HepG2 (cell line): ENCODE data around the gene SMARCE1. TPM values are rescaled to one million over a fixed set of nuclear protein-coding genes. Genes with fewer than 3 reads are reported as not detected.
A peak's percentile ranks its signal among the peaks of the same experiment; 100 is the strongest.

ENCODE experiments used
- ATAC-seq: fragments of 200-7000 bp; cut with Tn5 transposase; 3 replicates; pipeline ENCODE4 v1.9.1; 2020; ENCODE audit warnings: mild to moderate bottlenecking, moderate library complexity
- BruUV-seq: library from RNA; stranded (reverse); fragments of 400-500 nt; replicated peaks from 2 replicates; lab custom pipeline; 2021; lab: Mats Ljungman, UMichigan
- CTCF ChIA-PET: fragments of 300-600 bp; formaldehyde crosslinking; extraction: SDS; loops from one replicate; lab custom pipeline; 2021; ENCODE audit warnings: low total read pairs, inconsistent platforms, low intra/inter-chr PET ratio; lab: Yijun Ruan, JAX
- POLR2A ChIA-PET: fragments of 350-600 bp; sonication (Branson Sonifier 250); formaldehyde crosslinking; loops from one replicate; lab custom pipeline; 2020; ENCODE audit warnings: antibody characterized with exemption, inconsistent platforms; lab: Yijun Ruan, JAX
- DNase-seq: peaks from one replicate; pipeline ENCODE4 v3.0.0-alpha.2; 2015; ENCODE audit warnings: low spot score
- FAIRE-seq: peaks from 3 replicates; lab custom pipeline; 2011; peaks lifted over from hg19 to GRCh38; lab: Jason Lieb, UNC
- H2AFZ ChIP-seq: one replicate; pipeline ENCODE4 v1.6.1; 2011; ENCODE audit warnings: low read length, inconsistent platforms
- H3K27ac ChIP-seq: fragments of 300-600 bp; 3 replicates; pipeline ENCODE4 v1.8.0; 2011; ENCODE audit warnings: mixed run types, mild to moderate bottlenecking, mixed read lengths, low read length, inconsistent platforms; ENCODE audit not compliant: insufficient read depth; ENCODE audit errors: extremely low read length
- H3K27me3 ChIP-seq, 2 experiments: fragments of 200-600 bp in 1 of 2; 2 replicates in 1 of 2; 3 replicates in 1 of 2; pipeline versions ENCODE4 v1.6.0 to v1.8.0; 2011; ENCODE audit warnings: low read length in 2 of 2, mild to moderate bottlenecking in 2 of 2, moderate library complexity in 2 of 2, inconsistent platforms in 1 of 2; ENCODE audit not compliant: insufficient read depth in 2 of 2, control insufficient read depth in 1 of 2
- H3K36me3 ChIP-seq, 2 experiments: fragments of 200-600 bp in 1 of 2; replicated peaks in 1 of 2; 2 replicates in 1 of 2; 3 replicates in 1 of 2; pipeline versions ENCODE4 v1.5.1 to v1.8.0; 2011; ENCODE audit warnings: low read length in 2 of 2, inconsistent platforms in 1 of 2; ENCODE audit not compliant: insufficient read depth in 2 of 2, control insufficient read depth in 1 of 2
- H3K4me1 ChIP-seq: 2 replicates; pipeline ENCODE4 v1.5.1; 2012; ENCODE audit warnings: low read length, inconsistent platforms; ENCODE audit not compliant: insufficient read depth
- H3K4me2 ChIP-seq: 2 replicates; pipeline ENCODE4 v1.6.0; 2011; ENCODE audit warnings: low read depth, low read length, inconsistent platforms
- H3K4me3 ChIP-seq, 3 experiments: fragments of 200-600 bp in 1 of 3; sonication (generic), shearing (Covaris generic) in 1 of 3; replicated peaks in 1 of 3; 2 replicates each; pipeline ENCODE4 v1.5.1; 2011 to 2016; ENCODE audit warnings: low read length in 3 of 3, inconsistent platforms in 2 of 3, low read depth in 2 of 3, mild to moderate bottlenecking in 2 of 3, control low read depth in 1 of 3, mixed read lengths in 1 of 3; ENCODE audit not compliant: insufficient read depth in 1 of 3
- H3K79me2 ChIP-seq: one replicate; pipeline ENCODE4 v1.6.1; 2011; ENCODE audit warnings: low read length, inconsistent platforms; ENCODE audit not compliant: insufficient read depth
- H3K9ac ChIP-seq: 2 replicates; pipeline ENCODE4 v1.6.0; 2011; ENCODE audit warnings: mild to moderate bottlenecking, low read depth, low read length, inconsistent platforms; ENCODE audit not compliant: insufficient read depth
- H3K9me3 ChIP-seq: 2 replicates; pipeline ENCODE4 v1.5.1; 2012; ENCODE audit warnings: mild to moderate bottlenecking, low read length
- H4K20me1 ChIP-seq: 2 replicates; pipeline ENCODE4 v1.6.0; 2011; ENCODE audit warnings: inconsistent platforms, mild to moderate bottlenecking, low read length, moderate library complexity; ENCODE audit not compliant: insufficient read depth
- AHDC1 ChIP-seq: sonication (generic); formaldehyde crosslinking; IDR thresholded peaks from 2 replicates; pipeline ENCODE4 v1.5.1; 2020; ENCODE audit warnings: mild to moderate bottlenecking, missing genetic modification reagents, borderline replicate concordance
- BHLHE40 ChIP-seq: IDR thresholded peaks from 2 replicates; pipeline ENCODE4 v1.6.1; 2011; ENCODE audit warnings: low read length, improper control_type of control experiment
- ISL2 ChIP-seq: sonication (generic); formaldehyde crosslinking; IDR thresholded peaks from 2 replicates; pipeline ENCODE4 v1.5.0; 2020; ENCODE audit warnings: missing genetic modification reagents
- NFE2L2 ChIP-seq: fragments of 150-350 bp; IDR thresholded peaks from 2 replicates; pipeline ENCODE4 v1.6.1; 2014; ENCODE audit warnings: low read length
- ZKSCAN5 ChIP-seq: sonication (generic); formaldehyde crosslinking; IDR thresholded peaks from 2 replicates; pipeline ENCODE4 v1.5.1; 2020; ENCODE audit warnings: mild to moderate bottlenecking, missing genetic modification reagents
- ZNF260 ChIP-seq: sonication (generic); formaldehyde crosslinking; IDR thresholded peaks from 2 replicates; pipeline ENCODE4 v1.4.0; 2020; ENCODE audit warnings: missing genetic modification reagents, low read depth, mild to moderate bottlenecking, borderline replicate concordance
- ZNF3 ChIP-seq: IDR thresholded peaks from 2 replicates; pipeline ENCODE4 v1.7.0; 2017; ENCODE audit warnings: inconsistent platforms
- ZNF772 ChIP-seq: sonication (generic); formaldehyde crosslinking; IDR thresholded peaks from 2 replicates; pipeline ENCODE4 v1.5.0; 2020; ENCODE audit warnings: mild to moderate bottlenecking, missing genetic modification reagents
- WGBS: methylation state at CpG from one replicate; pipeline ENCODE4 v1.1.6; 2017; ENCODE audit warnings: low lambda C conversion rate; 5-methylcytosine and 5-hydroxymethylcytosine counted together
- in situ Hi-C: cut with HindIII; loops from 2 replicates; pipeline ENCODE4 v1.10.0; 2017; ENCODE audit warnings: low pct_unique_long_range_greater_than_20kb; ENCODE audit not compliant: extremely low pct_ligation_motif_present
- intact Hi-C: fragments of 100-400 bp; cut with micrococcal nuclease; formaldehyde crosslinking; loops from one replicate; pipeline ENCODE4 v1.10.0; 2022; ENCODE audit not compliant: unreplicated experiment
- polyA plus RNA-seq, 8 experiments: library from polyadenylated mRNA; depleted of rRNA in 3 of 8; stranded (reverse) in 7 of 8; unstranded in 1 of 8; fragments of >200 nt; fragmentation: Illumina TruSeq in 4 of 8; extraction: Trizol in 4 of 8; gene quantifications; 2 replicates each; pipeline versions ENCODE4 v1.2.1 to v1.2.3, GENCODE V29; 2011 to 2016; ENCODE audit warnings: low read depth in 4 of 8, missing spikeins in 1 of 8, mixed read lengths in 1 of 8; ENCODE audit not compliant: insufficient read depth in 1 of 8
- total RNA-seq, 5 experiments: library from RNA; depleted of rRNA; stranded (reverse); fragments of >200 nt; fragmentation: Illumina TruSeq; extraction: Trizol; gene quantifications; 2 replicates each; pipeline ENCODE4 v1.2.3, GENCODE V29; 2016; ENCODE audit warnings: low read depth in 1 of 5
- TF ChIP-seq, protein P1 (sequence below): IDR thresholded peaks from 2 replicates; pipeline ENCODE4 v1.6.1; 2016; ENCODE audit warnings: missing compliant biosample characterization, missing genetic modification reagents, borderline replicate concordance
- TF ChIP-seq, protein P2 (sequence below): sonication (generic); formaldehyde crosslinking; IDR thresholded peaks from 2 replicates; pipeline ENCODE4 v1.5.0; 2020; ENCODE audit warnings: missing genetic modification reagents

SMARCE1 gene
- total and polyA plus RNA-seq, 2 of the 13 experiments (the other 11 are each of a cell fraction or from before 2014, with no cell fraction given): 43.5 to 127 TPM

- intact Hi-C loops (no loop called here), in situ Hi-C loops (no loop called here)
- ATAC-seq (no peak), DNase-seq (no peak), FAIRE-seq (no peak)
- Histone ChIP-seq H3K9ac (no peak overlapping the region), H3K9me3 (no peaks in the 10 kb centered on the region), H3K4me2 (no peak overlapping the region), H3K27ac (no peak overlapping the region), H4K20me1 (no peaks in the 10 kb centered on the region), H3K36me3 (no peaks in the 10 kb centered on the region), H3K4me1 (peaks cover 8% of the 10 kb centered on the region), H3K79me2 (no peaks in the 10 kb centered on the region), H3K27me3 (peaks cover 0 to 16% of the 10 kb centered on the region in 2 experiments; a peak in 3 of 5 replicates), H3K4me3 (no peak overlapping the region), H2AFZ (no peak overlapping the region)
- no peak for TF ChIP-seq AHDC1
- 0 out of 2 replicates have a peak, but pooled peaks have one; percentile 41 for TF ChIP-seq ZNF3 (CRISPR knock-in tag)
- POLR2A ChIA-PET: no interaction called here
- 39% methylated on average over 3 of the region's 3 CpGs for WGBS
- no TSS peak for BruUV-seq
- CTCF ChIA-PET: no interaction called here
These were observed 68.1 kb downstream of the SMARCE1 start for GRCh38 chr17:40579471-40579870.

GRCh38 chr17:40577611-40578065 is 70.0 kb downstream of the SMARCE1 start:
- BruUV-seq: no TSS peak
- Histone ChIP-seq H3K27ac (no peak overlapping the region), H3K79me2 (no peaks in the 10 kb centered on the region), H3K36me3 (no peaks in the 10 kb centered on the region), H3K4me1 (peaks cover 8% of the 10 kb centered on the region), H3K9me3 (no peaks in the 10 kb centered on the region), H3K9ac (no peak overlapping the region), H4K20me1 (no peaks in the 10 kb centered on the region), H2AFZ (no peak overlapping the region), H3K27me3 (peaks cover 0 to 16% of the 10 kb centered on the region in 2 experiments; a peak in 3 of 5 replicates), H3K4me2 (no peak overlapping the region), H3K4me3 (no peak overlapping the region)
- DNase-seq (no peak), FAIRE-seq (no peak), ATAC-seq (no peak)
- ChIA-PET CTCF (no interaction called here), POLR2A (no interaction called here)
- WGBS: 22% methylated on average over 5 of the region's 5 CpGs
- TF ChIP-seq ZNF772 (CRISPR knock-in tag) (no peak), ZKSCAN5 (CRISPR knock-in tag) (no peak), ISL2 (CRISPR knock-in tag) (no peak), NFE2L2 (no peak), BHLHE40 (no peak), ZNF260 (CRISPR knock-in tag) (no peak)
- TF ChIP-seq, protein P1, sequence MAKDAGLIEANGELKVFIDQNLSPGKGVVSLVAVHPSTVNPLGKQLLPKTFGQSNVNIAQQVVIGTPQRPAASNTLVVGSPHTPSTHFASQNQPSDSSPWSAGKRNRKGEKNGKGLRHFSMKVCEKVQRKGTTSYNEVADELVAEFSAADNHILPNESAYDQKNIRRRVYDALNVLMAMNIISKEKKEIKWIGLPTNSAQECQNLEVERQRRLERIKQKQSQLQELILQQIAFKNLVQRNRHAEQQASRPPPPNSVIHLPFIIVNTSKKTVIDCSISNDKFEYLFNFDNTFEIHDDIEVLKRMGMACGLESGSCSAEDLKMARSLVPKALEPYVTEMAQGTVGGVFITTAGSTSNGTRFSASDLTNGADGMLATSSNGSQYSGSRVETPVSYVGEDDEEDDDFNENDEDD (CRISPR knock-in tag): no peak
- TF ChIP-seq, protein P2, sequence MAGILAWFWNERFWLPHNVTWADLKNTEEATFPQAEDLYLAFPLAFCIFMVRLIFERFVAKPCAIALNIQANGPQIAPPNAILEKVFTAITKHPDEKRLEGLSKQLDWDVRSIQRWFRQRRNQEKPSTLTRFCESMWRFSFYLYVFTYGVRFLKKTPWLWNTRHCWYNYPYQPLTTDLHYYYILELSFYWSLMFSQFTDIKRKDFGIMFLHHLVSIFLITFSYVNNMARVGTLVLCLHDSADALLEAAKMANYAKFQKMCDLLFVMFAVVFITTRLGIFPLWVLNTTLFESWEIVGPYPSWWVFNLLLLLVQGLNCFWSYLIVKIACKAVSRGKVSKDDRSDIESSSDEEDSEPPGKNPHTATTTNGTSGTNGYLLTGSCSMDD (CRISPR knock-in tag): no peak
- in situ Hi-C loops (no loop called here), intact Hi-C loops (no loop called here)
